Activated CD4-positive, alpha-beta T cell treated with anti-CD3 and anti-CD28 coated beads, Interleukin-2, Interleukin-6, amounts not matched to agents 100 ng/mL and 50 ng/mL, durations not matched to agents 16 hours and 8 hours (primary cell): Measurements from ENCODE around the gene S100P.

Source experiments
- DNase-seq: peaks from one replicate; pipeline ENCODE4 v3.0.0-alpha.2; 2020

S100P gene

GRCh38 chr4:6727081-6727942 lies 33.6 kb downstream of the S100P start:
- no peak for DNase-seq

GRCh38 chr4:6727943-6728250 lies 34.2 kb downstream of the S100P start:
- DNase-seq: no peak

- DNase-seq: no peak
Observed at GRCh38 chr4:6728320-6729029, 34.8 kb downstream of the S100P start.

DNA sequence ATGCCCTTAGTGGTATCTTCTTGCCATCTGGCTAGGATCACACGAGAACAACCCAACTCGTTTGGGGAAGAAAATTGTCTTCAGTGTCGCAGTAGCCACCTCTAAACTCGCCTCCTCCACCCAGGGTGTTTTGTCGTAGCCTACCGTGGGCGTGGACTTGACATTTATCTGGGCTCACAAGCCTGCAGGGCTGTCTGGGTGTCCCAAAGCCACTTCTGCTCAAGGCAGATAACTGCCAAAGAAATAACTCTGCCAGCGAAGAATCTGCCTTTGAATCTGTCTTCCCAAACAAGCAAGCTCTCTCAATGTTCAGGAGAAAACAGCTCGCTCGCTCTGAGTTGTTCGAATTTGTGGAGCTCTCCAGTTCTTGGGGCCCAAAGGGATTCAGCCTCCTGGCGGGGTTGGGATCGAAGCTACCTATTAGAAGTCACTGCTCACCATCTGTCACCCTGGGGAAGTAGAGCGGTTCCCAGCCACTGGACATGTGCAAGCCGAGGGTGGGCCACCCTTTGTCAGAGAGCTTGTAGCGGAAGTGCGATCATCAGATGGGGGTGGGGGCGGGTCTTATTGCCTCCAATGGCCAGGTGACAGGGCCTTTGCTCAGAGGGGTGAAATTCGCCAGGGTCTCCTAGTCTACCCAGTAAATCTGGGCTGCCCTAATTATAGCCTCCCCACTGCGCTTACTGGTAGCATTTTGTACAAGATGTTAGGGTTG lies 37.1 kb downstream of the S100P start:
- no peak for DNase-seq

DNA sequence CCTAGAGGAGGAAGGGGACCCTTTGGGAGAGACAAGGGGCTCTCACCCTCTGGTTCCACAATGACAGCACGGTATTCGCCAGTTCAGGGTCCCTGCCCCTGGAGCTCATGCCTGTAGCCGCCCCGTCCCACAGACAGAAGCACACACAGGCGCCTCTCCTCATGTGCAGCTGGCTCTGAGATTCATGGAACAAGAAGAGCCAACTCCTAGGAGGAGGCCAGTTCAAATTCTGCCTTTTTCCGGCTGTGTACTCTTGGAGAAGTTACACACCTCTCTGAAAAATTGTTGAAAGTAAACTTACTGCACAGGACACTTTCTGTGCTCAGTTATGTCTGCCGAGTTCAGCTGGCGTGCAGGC lies 37.6 kb downstream of the S100P start:
- no peak for DNase-seq

GRCh38 chr4:6731780-6732179 lies 38.1 kb downstream of the S100P start:
- DNase-seq: no peak

DNA sequence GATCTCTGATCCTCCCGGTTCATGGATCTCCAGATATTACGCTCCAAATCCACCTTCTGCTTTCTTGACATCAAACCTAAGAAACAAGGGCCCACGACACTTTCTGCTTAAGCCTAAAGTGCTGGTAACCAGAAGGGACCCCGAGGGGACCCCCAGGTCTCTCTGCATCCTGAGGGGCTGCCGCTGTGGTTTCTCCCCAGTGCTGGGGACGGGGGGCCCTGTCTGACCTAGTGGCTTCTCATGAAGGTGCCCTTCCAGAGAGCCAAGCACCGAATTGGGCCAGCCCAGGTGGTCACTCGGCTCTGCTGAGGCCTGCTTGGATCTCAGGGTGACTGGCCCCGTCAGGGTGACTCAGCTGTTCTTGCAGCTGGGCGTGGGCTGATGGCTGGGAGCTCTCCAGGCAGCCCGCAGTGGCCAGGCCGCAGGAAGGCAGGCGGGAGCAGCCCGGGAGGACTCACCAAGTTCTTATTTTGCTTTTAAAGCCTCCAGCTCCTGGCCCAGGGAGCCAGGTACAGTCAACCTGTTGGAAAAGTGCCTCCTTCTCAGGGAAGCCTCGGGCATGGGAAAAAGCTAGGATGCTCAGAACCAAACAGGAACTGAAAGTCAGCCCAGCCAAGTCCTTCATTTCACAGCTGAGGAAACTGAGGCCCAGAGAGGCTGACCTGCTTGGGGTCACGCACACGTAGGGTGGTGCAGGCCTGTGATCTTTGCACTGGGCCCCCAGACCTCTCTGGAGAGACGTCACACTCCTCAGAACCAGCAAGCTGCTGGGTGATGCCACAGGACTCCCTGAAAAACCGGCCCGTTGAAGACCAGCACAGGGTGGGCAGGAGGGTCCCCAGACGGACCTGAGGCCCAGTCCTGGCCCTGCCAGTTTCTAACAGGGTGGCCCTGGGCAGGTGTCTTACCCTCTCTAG lies 39.0 kb downstream of the S100P start:
- DNase-seq: no peak

- DNase-seq: no peak
Observed at GRCh38 chr4:6733358-6734164, 39.9 kb downstream of the S100P start.

DNA sequence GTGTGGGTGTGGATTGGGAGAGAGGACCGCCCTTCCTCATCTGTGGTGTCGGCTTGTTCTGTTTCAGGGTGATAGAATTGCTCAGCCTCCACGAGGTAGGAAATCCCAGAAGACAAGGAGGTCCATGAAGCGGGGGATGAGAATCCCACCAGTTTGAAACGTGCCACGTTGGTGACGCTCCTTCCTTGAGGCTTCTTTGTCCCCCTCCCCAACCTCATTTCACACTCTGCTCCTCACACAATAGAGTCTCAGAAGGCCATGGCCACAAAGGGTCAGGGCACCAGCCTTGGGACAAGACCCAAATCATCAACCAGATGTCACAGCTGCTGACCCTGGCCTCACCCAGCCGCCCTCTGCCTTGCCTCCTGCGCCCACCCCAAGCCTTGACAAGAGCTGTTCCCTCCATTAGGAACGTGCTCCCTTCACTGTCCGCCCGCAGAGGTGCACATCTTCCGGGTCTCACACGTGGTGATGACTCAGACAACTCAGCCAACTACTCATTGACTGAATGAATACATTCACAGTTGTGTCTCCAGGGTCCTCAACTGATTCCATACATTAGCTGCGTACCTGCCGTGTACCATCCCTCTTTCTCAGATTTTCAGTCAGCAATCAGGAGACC lies 40.6 kb downstream of the S100P start:
- no peak for DNase-seq

DNA sequence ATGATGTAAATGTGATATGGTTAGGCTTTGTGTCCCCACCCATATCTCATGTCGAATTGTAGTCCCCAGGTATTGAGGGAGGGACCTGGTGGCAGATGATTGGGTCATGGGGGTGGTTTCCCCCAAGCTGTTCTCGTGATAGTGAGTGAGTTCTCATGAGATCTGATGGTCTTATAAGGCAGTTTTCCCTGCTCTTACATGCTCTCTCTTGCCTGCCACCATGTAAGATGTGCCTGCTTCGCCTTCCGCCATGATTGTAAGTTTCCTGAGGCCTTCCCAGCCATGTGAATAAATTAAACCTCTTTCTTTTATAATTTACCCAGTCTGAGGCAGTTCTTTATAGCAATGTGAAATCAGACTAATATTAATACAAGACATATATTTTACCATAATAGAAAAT lies 46.2 kb downstream of the S100P start:
- DNase-seq: no peak

DNA sequence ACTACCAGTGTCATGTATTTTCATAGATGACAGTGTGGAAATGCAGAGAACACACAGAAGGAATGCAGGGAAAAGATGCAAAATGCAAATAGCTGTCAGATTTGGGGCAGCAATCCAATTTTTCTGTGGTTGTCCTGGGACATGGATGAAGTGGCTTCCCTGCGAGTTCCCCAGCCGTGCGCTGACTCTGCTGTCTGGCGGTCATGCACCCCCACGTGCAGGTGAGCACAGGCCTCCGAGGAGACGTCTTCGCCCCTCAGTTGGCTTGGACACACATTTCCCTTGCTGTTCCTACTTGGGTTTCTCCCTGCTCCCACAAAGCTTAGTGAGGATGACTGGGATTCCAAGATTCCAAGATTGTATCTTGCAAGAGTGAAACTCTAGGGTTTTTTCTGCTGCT lies 46.7 kb downstream of the S100P start:
- DNase-seq: no peak

DNA sequence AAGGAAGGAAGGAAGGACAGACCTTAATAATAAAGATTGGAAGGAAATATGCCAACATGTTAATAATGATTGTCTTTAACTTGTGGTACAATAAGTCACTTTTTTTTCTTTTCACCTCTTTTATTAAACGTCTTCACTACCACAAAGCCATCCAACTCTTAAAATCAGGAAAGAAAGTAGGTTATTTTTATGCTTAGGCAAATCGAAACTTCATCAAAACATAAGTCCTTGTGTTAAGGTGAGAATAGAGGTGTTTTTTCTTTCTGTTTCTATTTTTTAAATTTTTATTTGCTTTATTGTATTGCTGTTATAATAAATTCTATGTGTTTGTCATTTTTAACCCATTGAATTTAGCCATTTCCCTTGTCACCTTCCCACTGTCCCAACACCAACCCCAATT lies 48.8 kb downstream of the S100P start:
- no peak for DNase-seq

DNA sequence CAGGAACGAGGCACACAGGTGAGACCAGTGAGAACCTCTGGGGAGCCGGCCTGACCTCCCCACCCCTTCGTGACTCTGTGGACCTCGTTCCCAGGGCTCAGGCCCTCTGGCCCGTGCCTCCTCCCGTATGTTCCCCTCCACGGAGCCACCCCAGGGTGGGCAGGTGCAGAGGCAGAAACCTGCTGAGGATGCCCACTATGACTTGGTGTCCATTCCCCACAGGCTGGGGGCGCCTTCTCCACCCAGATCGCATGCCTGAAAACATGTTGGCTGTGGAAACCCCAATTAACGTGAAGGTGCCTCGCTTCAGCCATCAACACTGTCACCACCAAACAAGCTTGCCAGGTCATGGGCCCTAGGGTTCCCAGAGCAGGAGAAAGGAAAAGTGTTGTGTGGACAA lies 49.3 kb downstream of the S100P start:
- no peak for DNase-seq
